ENCODE measurements around the gene CACNA1C.
"Not testable (repeated sequence)": the region's sequence is repeated elsewhere in the genome, so short reads cannot be mapped to it uniquely, and the experiment has no call there.

Gene CACNA1C

GRCh38 chr12:2076728-2077127 lies 23.9 kb downstream of the CACNA1C start:
- DNase-seq: no peak

GRCh38 chr12:2080604-2081003 lies 27.8 kb downstream of the CACNA1C start:
- no peak for DNase-seq

- peak; percentile 22 for DNase-seq
Observed at GRCh38 chr12:2082321-2082720, 29.5 kb downstream of the CACNA1C start.

- no peak for DNase-seq
Observed at GRCh38 chr12:2083008-2083407, 30.2 kb downstream of the CACNA1C start.

- DNase-seq: peak; percentile 62
Observed at GRCh38 chr12:2083561-2083960, 30.8 kb downstream of the CACNA1C start.

GRCh38 chr12:2084553-2085296 lies 31.9 kb downstream of the CACNA1C start:
- DNase-seq: no peak

- DNase-seq: no peak
Observed at GRCh38 chr12:2092354-2092753, 39.6 kb downstream of the CACNA1C start.

GRCh38 chr12:2092890-2093289 lies 40.1 kb downstream of the CACNA1C start:
- DNase-seq: no peak

- no peak for DNase-seq
Observed at GRCh38 chr12:2094597-2094996, 41.8 kb downstream of the CACNA1C start.

- DNase-seq: no peak
Observed at GRCh38 chr12:2095878-2096277, 43.1 kb downstream of the CACNA1C start.

GRCh38 chr12:2097617-2098016 lies 44.8 kb downstream of the CACNA1C start:
- DNase-seq: no peak

- DNase-seq: no peak
Observed at GRCh38 chr12:2098852-2099251, 46.1 kb downstream of the CACNA1C start.

GRCh38 chr12:2099595-2099994 lies 46.8 kb downstream of the CACNA1C start:
- no peak for DNase-seq

GRCh38 chr12:2101359-2101758 lies 48.6 kb downstream of the CACNA1C start:
- no peak for DNase-seq

- DNase-seq: no peak
Observed at GRCh38 chr12:2101771-2102170, 49.0 kb downstream of the CACNA1C start.

- DNase-seq: not testable (repeated sequence)
Observed at GRCh38 chr12:2102736-2103135, 49.9 kb downstream of the CACNA1C start.

GRCh38 chr12:2105387-2105786 lies 52.6 kb downstream of the CACNA1C start:
- not testable (repeated sequence) for DNase-seq

- no peak for DNase-seq
Observed at GRCh38 chr12:2108166-2108565, 55.4 kb downstream of the CACNA1C start.

- DNase-seq: no peak
Observed at GRCh38 chr12:2108975-2109671, 56.3 kb downstream of the CACNA1C start.

GRCh38 chr12:2110127-2110526 lies 57.3 kb downstream of the CACNA1C start:
- DNase-seq: no peak

GRCh38 chr12:2110849-2111566 lies 58.2 kb downstream of the CACNA1C start:
- DNase-seq: no peak

- DNase-seq: no peak
Observed at GRCh38 chr12:2111826-2112225, 59.0 kb downstream of the CACNA1C start.

- DNase-seq: peak; percentile 6
Observed at GRCh38 chr12:2112401-2112800, 59.6 kb downstream of the CACNA1C start.
